Measurements from ENCODE around the gene KBTBD12. TPM values are rescaled to one million over a fixed set of nuclear protein-coding genes. Genes with fewer than 3 reads are reported as not detected.

Gene KBTBD12
- total RNA-seq, 1 donor from 2014 or later = 0.29 TPM

GRCh38 chr3:127925384-127925783 is 10.4 kb downstream of the KBTBD12 start:
- H3K4me1 Mint-ChIP-seq (ENCODE audit: low read depth) = no peaks in the 10 kb centered on the region

DNA sequence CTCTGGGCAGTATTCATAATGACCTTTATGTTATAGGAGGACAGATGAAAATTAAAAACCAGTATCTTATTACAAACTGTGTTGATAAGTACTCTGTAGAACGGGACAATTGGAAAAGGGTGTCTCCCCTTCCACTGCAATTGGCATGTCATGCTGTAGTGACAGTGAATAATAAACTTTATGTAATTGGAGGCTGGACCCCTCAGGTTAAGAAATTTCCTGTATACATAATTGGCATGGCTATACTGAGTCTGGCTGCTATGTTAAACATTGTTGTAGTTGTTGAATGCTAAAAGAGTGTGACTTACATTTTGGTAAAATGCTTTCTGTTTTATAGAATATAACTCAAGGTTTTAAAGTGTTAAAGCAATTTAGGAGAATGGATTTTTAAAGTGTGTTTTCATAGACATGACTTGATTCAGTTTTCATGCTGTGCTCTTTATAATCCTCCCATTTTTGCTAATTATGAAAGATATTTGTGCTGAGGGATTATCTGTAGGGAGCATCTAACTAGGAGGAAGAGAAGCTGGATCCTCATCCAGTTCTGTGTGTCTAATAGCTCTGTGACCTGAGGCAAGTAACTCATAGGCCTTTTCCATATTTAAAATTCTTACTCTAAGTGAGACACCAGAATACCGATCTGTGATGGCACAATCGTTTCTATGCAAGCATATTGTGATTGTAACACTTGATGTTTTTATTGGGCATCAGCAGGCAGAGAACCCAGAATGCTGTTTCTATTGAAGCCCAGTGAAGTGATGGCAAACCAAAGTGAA is 13.0 kb downstream of the KBTBD12 start:
- Mint-ChIP-seq H3K27ac (no peak overlapping the region), H3K4me3 (ENCODE audit: low read depth) (no peak overlapping the region), H3K9me3 (ENCODE audit: low read depth) (no peaks in the 10 kb centered on the region), H3K36me3 (ENCODE audit: insufficient read depth) (no peaks in the 10 kb centered on the region), H3K4me1 (ENCODE audit: low read depth) (no peaks in the 10 kb centered on the region), H3K27me3 (peaks cover 12% of the 10 kb centered on the region)
- TF ChIP-seq, protein P1, sequence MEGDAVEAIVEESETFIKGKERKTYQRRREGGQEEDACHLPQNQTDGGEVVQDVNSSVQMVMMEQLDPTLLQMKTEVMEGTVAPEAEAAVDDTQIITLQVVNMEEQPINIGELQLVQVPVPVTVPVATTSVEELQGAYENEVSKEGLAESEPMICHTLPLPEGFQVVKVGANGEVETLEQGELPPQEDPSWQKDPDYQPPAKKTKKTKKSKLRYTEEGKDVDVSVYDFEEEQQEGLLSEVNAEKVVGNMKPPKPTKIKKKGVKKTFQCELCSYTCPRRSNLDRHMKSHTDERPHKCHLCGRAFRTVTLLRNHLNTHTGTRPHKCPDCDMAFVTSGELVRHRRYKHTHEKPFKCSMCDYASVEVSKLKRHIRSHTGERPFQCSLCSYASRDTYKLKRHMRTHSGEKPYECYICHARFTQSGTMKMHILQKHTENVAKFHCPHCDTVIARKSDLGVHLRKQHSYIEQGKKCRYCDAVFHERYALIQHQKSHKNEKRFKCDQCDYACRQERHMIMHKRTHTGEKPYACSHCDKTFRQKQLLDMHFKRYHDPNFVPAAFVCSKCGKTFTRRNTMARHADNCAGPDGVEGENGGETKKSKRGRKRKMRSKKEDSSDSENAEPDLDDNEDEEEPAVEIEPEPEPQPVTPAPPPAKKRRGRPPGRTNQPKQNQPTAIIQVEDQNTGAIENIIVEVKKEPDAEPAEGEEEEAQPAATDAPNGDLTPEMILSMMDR (IDR thresholded peaks at IDR 0.05; ENCODE audit: unreplicated experiment) = no peak
- DNase-seq (ENCODE audit: low spot score, unreplicated experiment) = no peak

More at GRCh38 chr3:127925384-127925783, 10.4 kb downstream of the KBTBD12 start:
- no peak for DNase-seq (ENCODE audit: low spot score, unreplicated experiment)
- H3K27me3 Mint-ChIP-seq = peaks cover 10% of the 10 kb centered on the region
- H3K9me3 Mint-ChIP-seq (ENCODE audit: low read depth) = no peaks in the 10 kb centered on the region
- TF ChIP-seq, protein P1 (IDR thresholded peaks at IDR 0.05; ENCODE audit: unreplicated experiment) = no peak
- no peak overlapping the region for H3K27ac Mint-ChIP-seq
- H3K4me3 Mint-ChIP-seq (ENCODE audit: low read depth) = no peak overlapping the region
- no peaks in the 10 kb centered on the region for H3K36me3 Mint-ChIP-seq (ENCODE audit: insufficient read depth)

GRCh38 chr3:127929818-127930413 is 14.9 kb downstream of the KBTBD12 start:
- Mint-ChIP-seq H3K4me3 (ENCODE audit: low read depth) (no peak overlapping the region), H3K27ac (no peak overlapping the region), H3K9me3 (ENCODE audit: low read depth) (no peaks in the 10 kb centered on the region), H3K27me3 (peaks cover 24% of the 10 kb centered on the region), H3K4me1 (ENCODE audit: low read depth) (no peaks in the 10 kb centered on the region), H3K36me3 (ENCODE audit: insufficient read depth) (no peaks in the 10 kb centered on the region)
- TF ChIP-seq, protein P1 (IDR thresholded peaks at IDR 0.05; ENCODE audit: unreplicated experiment) = no peak
- no peak for DNase-seq (ENCODE audit: low spot score, unreplicated experiment)

- Mint-ChIP-seq H3K27ac (no peak overlapping the region), H3K36me3 (ENCODE audit: insufficient read depth) (no peaks in the 10 kb centered on the region), H3K4me3 (ENCODE audit: low read depth) (no peak overlapping the region), H3K4me1 (ENCODE audit: low read depth) (no peaks in the 10 kb centered on the region), H3K9me3 (ENCODE audit: low read depth) (no peaks in the 10 kb centered on the region), H3K27me3 (peaks cover 30% of the 10 kb centered on the region)
- DNase-seq (ENCODE audit: low spot score, unreplicated experiment) = no peak
- TF ChIP-seq, protein P1 (IDR thresholded peaks at IDR 0.05; ENCODE audit: unreplicated experiment) = no peak
Measured at GRCh38 chr3:127933396-127933795, 18.4 kb downstream of the KBTBD12 start.

DNA sequence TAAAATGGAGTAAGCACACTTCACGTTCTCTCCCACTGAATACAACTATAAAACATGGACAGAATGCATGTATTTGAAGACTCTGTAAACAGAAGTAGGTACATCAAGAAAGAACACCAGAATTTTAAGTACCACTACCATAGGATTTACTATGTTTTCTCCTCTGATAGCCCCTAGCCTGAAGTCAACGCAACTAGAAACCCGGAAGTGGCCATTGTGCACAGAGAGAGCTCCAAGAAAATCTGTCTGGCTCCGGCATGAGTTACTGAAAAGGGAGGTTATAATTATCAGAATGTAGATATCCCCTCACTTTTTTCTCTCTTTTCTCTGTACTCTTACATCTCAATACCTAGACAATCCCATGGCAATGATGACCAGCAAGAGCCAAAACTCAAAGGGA is 23.8 kb downstream of the KBTBD12 start:
- Mint-ChIP-seq H3K27ac (no peak overlapping the region), H3K4me3 (ENCODE audit: low read depth) (no peak overlapping the region), H3K9me3 (ENCODE audit: low read depth) (peaks cover 15% of the 10 kb centered on the region), H3K27me3 (peaks cover 17% of the 10 kb centered on the region), H3K4me1 (ENCODE audit: low read depth) (peaks cover 11% of the 10 kb centered on the region), H3K36me3 (ENCODE audit: insufficient read depth) (no peaks in the 10 kb centered on the region)
- TF ChIP-seq, protein P1 (IDR thresholded peaks at IDR 0.05; ENCODE audit: unreplicated experiment) = no peak
- no peak for DNase-seq (ENCODE audit: low spot score, unreplicated experiment)
